NT2/D1 (cell line): ENCODE results near the gene SPIN2B.

Experiments used
- SUZ12 ChIP-seq: IDR thresholded peaks from 2 replicates; pipeline ENCODE4 v1.6.1; 2011; ENCODE audit not compliant: insufficient read length, insufficient read depth; ENCODE audit errors: extremely low read depth
- YY1 ChIP-seq: IDR thresholded peaks from 2 replicates; pipeline ENCODE4 v1.6.1; 2011; ENCODE audit not compliant: insufficient read length, insufficient read depth

DNA sequence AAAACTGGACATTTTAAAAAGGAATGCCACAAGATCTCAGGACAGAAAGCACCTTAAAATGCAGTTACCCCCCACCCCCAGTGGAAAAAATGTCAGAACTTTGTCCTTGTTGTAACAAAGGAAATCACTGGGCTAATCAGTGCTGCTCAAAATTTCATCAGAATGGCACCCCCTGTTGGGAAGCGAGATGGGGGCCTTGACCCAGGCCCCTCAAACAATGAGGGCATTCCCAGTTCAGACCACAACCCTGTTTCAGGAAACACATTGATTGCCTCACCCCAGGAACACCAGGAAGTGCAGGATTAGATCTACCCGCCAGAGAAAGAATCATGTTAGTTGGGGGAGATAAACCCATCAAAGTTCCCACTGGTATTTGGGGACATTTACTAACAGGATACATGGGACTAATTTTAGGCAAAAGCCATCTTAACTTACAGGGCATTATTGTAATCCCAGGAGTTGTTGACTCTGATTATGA is 16.4 kb downstream of the SPIN2B start:
- no peak for TF ChIP-seq SUZ12
- TF ChIP-seq YY1 = no peak
